H1 (cell line): ENCODE data around the gene RBM24. TPM values are rescaled to one million over a fixed set of nuclear protein-coding genes. Genes with fewer than 3 reads are reported as not detected.

Experiments used
- CTCF ChIA-PET: fragments of 300-600 bp; sonication (Branson Sonifier 250); formaldehyde crosslinking; loops from one replicate; lab custom pipeline; 2021; ENCODE audit not compliant: partially characterized antibody; lab: Charles Lee
- POLR2A ChIA-PET: fragments of 300-600 bp; sonication (Branson Sonifier 250); formaldehyde crosslinking; loops from one replicate; lab custom pipeline; 2021; ENCODE audit warnings: inconsistent platforms; ENCODE audit not compliant: partially characterized antibody; lab: Charles Lee
- DNase-seq, 2 experiments: peaks; one replicate each; pipeline versions ENCODE4 v3.0.0 to v3.0.0-alpha.2; 2010 to 2022; ENCODE audit warnings: low spot score in 2 of 2, low read depth in 1 of 2, mixed read lengths in 1 of 2
- FAIRE-seq: peaks from 2 replicates; lab custom pipeline; 2011; peaks lifted over from hg19 to GRCh38; lab: Jason Lieb, UNC
- H2AFZ ChIP-seq: 2 replicates; pipeline ENCODE4 v1.8.1; 2012; ENCODE audit warnings: low read length, inconsistent platforms
- H2AK5ac ChIP-seq: 2 replicates; pipeline ENCODE4 v1.6.1; 2013; ENCODE audit warnings: low read depth, low read length
- H2BK120ac ChIP-seq: replicated peaks from 2 replicates; pipeline ENCODE3; 2013; ENCODE audit warnings: low read depth, low read length, inconsistent platforms
- H2BK12ac ChIP-seq: 2 replicates; pipeline ENCODE4 v1.6.1; 2013; ENCODE audit warnings: low read depth, low read length
- H2BK15ac ChIP-seq: 2 replicates; pipeline ENCODE4 v1.6.1; 2013; ENCODE audit warnings: low read length
- H2BK20ac ChIP-seq: 2 replicates; pipeline ENCODE4 v1.6.1; 2013; ENCODE audit warnings: low read length
- H2BK5ac ChIP-seq: 2 replicates; pipeline ENCODE4 v1.6.1; 2013; ENCODE audit warnings: low read depth, low read length
- H3K14ac ChIP-seq: 2 replicates; pipeline ENCODE4 v1.6.1; 2013; ENCODE audit warnings: inconsistent platforms; ENCODE audit not compliant: insufficient read length
- H3K18ac ChIP-seq: 2 replicates; pipeline ENCODE4 v1.6.1; 2013; ENCODE audit warnings: low read length; ENCODE audit errors: extremely low read depth
- H3K23ac ChIP-seq: 2 replicates; pipeline ENCODE4 v1.6.1; 2013; ENCODE audit warnings: inconsistent platforms; ENCODE audit not compliant: insufficient read length
- H3K23me2 ChIP-seq: 2 replicates; pipeline ENCODE4 v1.6.1; 2013; ENCODE audit warnings: low read depth, low read length
- H3K27ac ChIP-seq: 2 replicates; pipeline ENCODE4 v1.6.1; 2011; ENCODE audit warnings: low read depth, low read length, inconsistent platforms
- H3K27me3 ChIP-seq, 4 experiments: replicated peaks in 1 of 4; 1 replicate in 1 of 4; 2 replicates in 3 of 4; pipeline versions ENCODE4 v1.6.1 to v1.8.1; 2011 to 2013; ENCODE audit warnings: low read length in 3 of 4, mild to moderate bottlenecking in 3 of 4, inconsistent platforms in 2 of 4, mixed read lengths in 2 of 4, moderate library complexity in 1 of 4; ENCODE audit not compliant: control insufficient read depth in 3 of 4, insufficient read depth in 3 of 4; ENCODE audit errors: extremely low read depth in 1 of 4
- H3K36me3 ChIP-seq, 4 experiments: 2 replicates each; pipeline versions ENCODE4 v1.6.1 to v1.8.1; 2011 to 2013; ENCODE audit warnings: mild to moderate bottlenecking in 4 of 4, low read length in 3 of 4, moderate library complexity in 2 of 4, control low read depth in 1 of 4, inconsistent platforms in 1 of 4; ENCODE audit not compliant: insufficient read depth in 4 of 4, control insufficient read depth in 2 of 4
- H3K4ac ChIP-seq: replicated peaks from 2 replicates; pipeline ENCODE3; 2013; ENCODE audit warnings: low read length, low read depth, mixed read lengths, inconsistent platforms; ENCODE audit not compliant: insufficient read length
- H3K4me1 ChIP-seq, 4 experiments: replicated peaks in 1 of 4; 1 replicate in 1 of 4; 2 replicates in 3 of 4; pipeline versions ENCODE4 v1.6.1 to v1.8.1; 2011 to 2013; ENCODE audit warnings: low read length in 3 of 4, inconsistent platforms in 2 of 4, mixed read lengths in 1 of 4; ENCODE audit not compliant: insufficient read depth in 4 of 4, control insufficient read depth in 3 of 4
- H3K4me2 ChIP-seq, 2 experiments: 2 replicates each; pipeline versions ENCODE4 v1.6.1 to v1.8.1; 2011 to 2013; ENCODE audit warnings: low read depth in 2 of 2, low read length in 2 of 2, control low read depth in 1 of 2, inconsistent platforms in 1 of 2, mild to moderate bottlenecking in 1 of 2; ENCODE audit not compliant: insufficient read depth in 1 of 2
- H3K4me3 ChIP-seq, 4 experiments: fragments of 200-600, 300-600 bp in 1 of 4; sonication (generic), shearing (Covaris generic), sonication (Bioruptor Twin) in 1 of 4; 2 replicates each; pipeline versions ENCODE4 v1.5.1 to v1.8.1; 2011 to 2016; ENCODE audit warnings: low read length in 4 of 4, low read depth in 3 of 4, control low read depth in 2 of 4, inconsistent platforms in 2 of 4, mild to moderate bottlenecking in 2 of 4, mixed read lengths in 1 of 4, moderate library complexity in 1 of 4; ENCODE audit not compliant: insufficient read depth in 2 of 4; ENCODE audit errors: extremely low read depth in 1 of 4
- H3K56ac ChIP-seq: replicated peaks from 2 replicates; pipeline ENCODE3; 2013; ENCODE audit warnings: low read depth, mild to moderate bottlenecking, mixed read lengths, low read length, inconsistent platforms; ENCODE audit not compliant: insufficient read length
- H3K79me1 ChIP-seq: 2 replicates; pipeline ENCODE4 v1.6.1; 2013; ENCODE audit warnings: low read depth, low read length, control low read depth
- H3K79me2 ChIP-seq, 2 experiments: 2 replicates each; pipeline versions ENCODE4 v1.6.1 to v1.8.1; 2012 to 2013; ENCODE audit warnings: low read length in 2 of 2, mild to moderate bottlenecking in 2 of 2, inconsistent platforms in 1 of 2; ENCODE audit not compliant: insufficient read depth in 2 of 2, control insufficient read depth in 1 of 2
- H3K9ac ChIP-seq, 4 experiments: replicated peaks in 1 of 4; 1 replicate in 1 of 4; 2 replicates in 3 of 4; pipeline versions ENCODE4 v1.6.1 to v1.8.1; 2011 to 2013; ENCODE audit warnings: low read depth in 3 of 4, low read length in 3 of 4, control low read depth in 2 of 4, mild to moderate bottlenecking in 2 of 4, moderate library complexity in 2 of 4, inconsistent platforms in 1 of 4; ENCODE audit errors: extremely low read depth in 1 of 4
- H3K9me3 ChIP-seq, 2 experiments: 2 replicates each; pipeline versions ENCODE4 v1.6.1 to v1.8.1; 2012 to 2013; ENCODE audit warnings: mild to moderate bottlenecking in 2 of 2, moderate library complexity in 2 of 2, control low read depth in 1 of 2, inconsistent platforms in 1 of 2, low read depth in 1 of 2, low read length in 1 of 2, mixed read lengths in 1 of 2; ENCODE audit not compliant: insufficient read depth in 2 of 2
- H4K20me1 ChIP-seq, 2 experiments: replicated peaks in 1 of 2; 2 replicates each; pipeline versions ENCODE3 to v1.8.1; 2011 to 2013; ENCODE audit warnings: inconsistent platforms in 2 of 2, low read length in 2 of 2, mild to moderate bottlenecking in 1 of 2; ENCODE audit not compliant: insufficient read depth in 2 of 2, control insufficient read depth in 1 of 2
- H4K5ac ChIP-seq: 2 replicates; pipeline ENCODE4 v1.6.1; 2013; ENCODE audit warnings: low read length, low read depth, mixed read lengths, inconsistent platforms; ENCODE audit not compliant: insufficient read length
- H4K8ac ChIP-seq: 2 replicates; pipeline ENCODE4 v1.8.0; 2013; ENCODE audit warnings: mild to moderate bottlenecking, moderate library complexity, low read length, inconsistent platforms; ENCODE audit not compliant: insufficient read depth; ENCODE audit errors: extremely low read depth
- H4K91ac ChIP-seq: replicated peaks from 2 replicates; pipeline ENCODE3; 2013; ENCODE audit warnings: low read length, mixed read lengths, inconsistent platforms; ENCODE audit not compliant: insufficient read length
- WGBS, 2 experiments: shearing (Covaris generic) in 1 of 2; methylation state at CpG; one replicate each; pipeline versions ENCODE4 v1.1.6 to v1.1.7; 2013 to 2015; ENCODE audit warnings: low lambda C conversion rate in 2 of 2, mixed read lengths in 2 of 2, inconsistent platforms in 1 of 2, low coverage in 1 of 2, missing lambda C conversion rate in 1 of 2; ENCODE audit not compliant: insufficient replicate concordance in 2 of 2, insufficient coverage in 1 of 2, insufficient read length in 1 of 2; ENCODE audit errors: extremely low coverage in 1 of 2, missing lambda C conversion rate in 1 of 2; 5-methylcytosine and 5-hydroxymethylcytosine counted together
- polyA plus RNA-seq, 7 experiments: library from polyadenylated mRNA; depleted of rRNA in 3 of 7; stranded (reverse) in 5 of 7; unstranded in 2 of 7; fragments of >200 nt in 5 of 7; fragments of 200-250 nt in 2 of 7; gene quantifications; 1 replicate in 5 of 7; 2 replicates in 1 of 7; 4 replicates in 1 of 7; pipeline versions ENCODE4 v1.2.1 to v1.2.3, GENCODE V29; 2011 to 2013; ENCODE audit warnings: missing spikeins in 2 of 7, mixed read lengths in 2 of 7
- total RNA-seq: library from RNA; stranded (reverse); fragmentation: NEBNext Ultra II Directional; extraction: Animal tissue kit (Norgen Biotek cat#: 25700); gene quantifications from 2 replicates; pipeline ENCODE4 v1.2.1, GENCODE V29; 2021

RBM24 gene
- total and polyA plus RNA-seq, 2 of the 8 experiments (the other 6 are each of a cell fraction or from before 2014, with no cell fraction given): 0.52 to 2.6 TPM

DNA sequence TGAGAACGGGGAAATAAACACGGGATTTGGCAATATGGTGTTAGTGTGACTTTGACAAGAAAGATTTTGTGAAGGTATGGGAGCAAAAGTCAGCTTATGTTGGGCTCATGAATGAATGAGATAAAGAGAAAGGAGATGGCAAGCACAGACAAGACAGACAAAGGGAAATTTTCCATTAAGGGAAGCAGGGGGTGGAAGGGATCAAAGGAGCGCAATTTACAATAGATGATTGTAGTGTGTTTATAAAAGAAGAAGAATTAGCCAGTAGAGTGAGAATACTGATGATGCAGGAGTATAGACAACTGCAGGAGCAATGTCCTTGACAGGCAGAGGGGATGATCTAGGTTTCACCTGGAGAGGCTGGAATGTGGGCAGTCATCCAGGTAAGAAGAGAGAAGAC is 34.1 kb downstream of the RBM24 start:
- CTCF ChIA-PET: interaction anchor here (1.1 kb wide), 1 partner anchor 9 kb away, joined by 3 read pairs; no protein-coding TSS in a partner anchor
- Histone ChIP-seq H3K4me1 (peaks cover 0 to 4% (median under 1%) of the 10 kb centered on the region in 4 experiments; a peak in 2 of 7 replicates), H3K4me2 (no peak overlapping the region), H3K27ac (no peak overlapping the region), H3K4me3 (no peak overlapping the region), H2BK20ac (no peak overlapping the region), H4K5ac (no peak overlapping the region), H3K14ac (no peak overlapping the region), H3K79me1 (no peaks in the 10 kb centered on the region), H3K4ac (no peak overlapping the region), H3K23me2 (no peaks in the 10 kb centered on the region), H4K8ac (no peak overlapping the region), H3K18ac (no peak overlapping the region), H2BK120ac (no peak overlapping the region), H3K36me3 (no peaks in the 10 kb centered on the region), H4K20me1 (no peaks in the 10 kb centered on the region), H3K56ac (no peak overlapping the region), H3K27me3 (no peaks in the 10 kb centered on the region), H3K23ac (no peak overlapping the region), H2BK15ac (no peak overlapping the region), H3K79me2 (no peaks in the 10 kb centered on the region), H2AK5ac (no peak overlapping the region), H2BK5ac (no peak overlapping the region), H2AFZ (no peak overlapping the region), H2BK12ac (no peak overlapping the region), H3K9me3 (0 out of 4 replicates have a peak, but pooled peaks cover 0 to 4% of the 10 kb centered on the region in 2 experiments), H4K91ac (no peak overlapping the region), H3K9ac (no peak overlapping the region)
- WGBS, 2 experiments: 88% methylated on average over 3 of the region's 3 CpGs; no CpG with 5 or more reads in 1 of the 2 experiments
- no peak for DNase-seq
- FAIRE-seq: no peak
- POLR2A ChIA-PET: no interaction called here
